IPS-15b (cell line): Measurements from ENCODE around the gene RPL4.
"Not testable (repeated sequence)": the region's sequence is repeated elsewhere in the genome, so short reads cannot be mapped to it uniquely, and the experiment has no call there.

ENCODE experiments used
- H3K27me3 ChIP-seq: one replicate; pipeline ENCODE4 v1.6.1; 2013; ENCODE audit warnings: low read length; ENCODE audit not compliant: control insufficient read depth, insufficient read depth
- H3K36me3 ChIP-seq: one replicate; pipeline ENCODE4 v1.6.1; 2013; ENCODE audit warnings: low read length; ENCODE audit not compliant: control insufficient read depth, insufficient read depth
- H3K4me1 ChIP-seq: one replicate; pipeline ENCODE4 v1.6.1; 2013; ENCODE audit warnings: mild to moderate bottlenecking, low read length; ENCODE audit not compliant: control insufficient read depth, insufficient read depth
- H3K4me3 ChIP-seq: one replicate; pipeline ENCODE4 v1.5.1; 2013; ENCODE audit warnings: low read depth, low read length
- H3K9ac ChIP-seq: one replicate; pipeline ENCODE4 v1.6.1; 2013; ENCODE audit warnings: low read depth, mild to moderate bottlenecking, low read length
- H3K9me3 ChIP-seq: one replicate; pipeline ENCODE4 v1.6.1; 2013; ENCODE audit warnings: mild to moderate bottlenecking, low read length; ENCODE audit not compliant: control insufficient read depth, insufficient read depth

RPL4 gene

DNA sequence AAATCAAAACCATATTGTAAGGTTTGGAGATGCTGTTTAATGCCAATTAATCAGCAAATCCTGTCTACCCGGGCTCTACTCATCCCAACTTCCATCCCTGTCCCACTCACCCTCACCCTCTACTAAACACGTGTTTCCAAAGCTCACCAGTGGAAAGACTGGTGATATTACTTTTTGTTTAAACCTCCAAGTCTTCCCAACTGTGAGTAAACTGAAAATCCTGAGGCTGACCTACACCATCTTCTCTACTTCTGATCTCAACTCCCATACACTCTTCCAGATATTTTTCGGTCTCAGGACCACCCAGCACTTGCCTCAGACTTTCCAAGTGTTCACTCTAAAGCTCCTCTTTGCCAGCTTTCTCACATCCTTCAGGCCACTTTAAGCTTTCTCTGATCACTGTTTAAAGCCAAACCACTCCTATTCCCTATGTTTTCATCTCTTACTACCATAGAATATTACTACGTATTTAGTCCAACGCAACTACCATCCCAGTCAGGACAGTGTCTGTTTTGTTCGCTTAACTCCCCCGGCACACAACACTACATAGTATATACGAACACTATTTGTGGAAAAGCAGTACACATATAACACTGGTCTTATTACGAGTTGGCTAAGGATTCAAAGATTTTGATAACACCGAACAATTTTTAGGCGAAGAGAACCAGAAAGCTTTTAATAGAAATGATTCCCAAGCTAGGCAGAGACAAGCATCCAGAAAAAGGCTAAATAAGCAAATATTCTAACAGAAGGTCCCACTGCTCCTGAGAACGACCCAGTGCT is 684 bp downstream of the RPL4 start:
- Histone ChIP-seq H3K4me1 (no peaks in the 10 kb centered on the region), H3K4me3 (peak overlapping the region; percentile 73)

DNA sequence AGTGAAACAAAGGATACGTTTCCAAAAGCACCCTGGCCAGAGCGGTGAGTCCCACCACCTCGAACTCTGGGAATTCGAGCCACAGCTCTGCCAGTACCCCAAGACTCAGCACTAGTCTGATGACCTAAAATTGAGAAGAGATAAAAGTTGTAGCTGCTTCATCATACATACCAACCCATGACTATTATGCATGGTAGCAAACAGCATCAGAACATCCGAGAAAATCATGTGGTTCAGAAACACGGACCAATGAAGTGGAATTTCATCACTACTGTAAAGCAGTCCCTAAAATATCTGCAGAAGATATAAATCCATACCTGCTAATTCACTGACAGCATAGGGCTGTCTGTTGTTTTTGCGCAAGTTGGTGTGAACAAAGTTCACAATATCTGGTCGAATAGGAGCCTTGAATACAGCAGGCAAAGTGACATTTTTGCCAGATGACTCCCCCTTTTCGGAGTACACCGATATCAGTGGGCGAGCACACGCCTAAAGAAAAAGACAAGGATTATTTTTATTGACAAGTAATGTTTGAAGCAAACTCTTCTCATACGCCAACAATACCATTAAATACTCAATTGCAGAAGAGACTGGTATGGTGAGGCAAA is 1.5 kb downstream of the RPL4 start:
- peak overlapping the region; percentile 99 for H3K9ac ChIP-seq

More for the DNA sequence above, 684 bp downstream of the RPL4 start:
- no peaks in the 10 kb centered on the region for H3K9me3 ChIP-seq
- peak overlapping the region; percentile 99 for H3K9ac ChIP-seq
- H3K27me3 ChIP-seq, result no peaks in the 10 kb centered on the region
- peaks cover 33% of the 10 kb centered on the region for H3K36me3 ChIP-seq

DNA sequence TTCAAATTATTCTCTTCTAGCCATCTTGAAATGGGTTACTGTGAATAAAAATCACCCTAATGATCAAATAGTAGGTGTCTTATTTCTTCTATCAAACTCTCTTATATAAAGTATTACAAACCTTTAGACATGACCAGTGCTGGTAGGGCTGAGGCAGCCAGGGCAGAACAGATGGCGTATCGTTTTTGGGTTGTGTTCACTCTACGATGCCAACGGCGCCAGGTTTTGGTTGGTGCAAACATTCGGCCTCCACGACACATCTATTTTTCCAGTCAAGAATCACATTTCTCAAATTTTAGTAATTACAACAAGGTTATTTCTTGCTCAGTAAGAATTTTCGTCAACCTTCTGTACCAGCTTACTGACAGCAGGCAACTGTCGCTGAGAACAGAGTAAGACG is 2.2 kb downstream of the RPL4 start:
- Histone ChIP-seq H3K9me3 (no peaks in the 10 kb centered on the region), H3K4me1 (no peaks in the 10 kb centered on the region), H3K27me3 (no peaks in the 10 kb centered on the region), H3K36me3 (peaks cover 40% of the 10 kb centered on the region), H3K9ac (peak overlapping the region; percentile 99), H3K4me3 (peak overlapping the region; percentile 73)

More for the DNA sequence above, 1.5 kb downstream of the RPL4 start:
- H3K4me1 ChIP-seq, H3K27me3 ChIP-seq, H3K9me3 ChIP-seq: not testable (repeated sequence)
- H3K4me3 ChIP-seq, result peak overlapping the region; percentile 73
- peaks cover 40% of the 10 kb centered on the region for H3K36me3 ChIP-seq

DNA sequence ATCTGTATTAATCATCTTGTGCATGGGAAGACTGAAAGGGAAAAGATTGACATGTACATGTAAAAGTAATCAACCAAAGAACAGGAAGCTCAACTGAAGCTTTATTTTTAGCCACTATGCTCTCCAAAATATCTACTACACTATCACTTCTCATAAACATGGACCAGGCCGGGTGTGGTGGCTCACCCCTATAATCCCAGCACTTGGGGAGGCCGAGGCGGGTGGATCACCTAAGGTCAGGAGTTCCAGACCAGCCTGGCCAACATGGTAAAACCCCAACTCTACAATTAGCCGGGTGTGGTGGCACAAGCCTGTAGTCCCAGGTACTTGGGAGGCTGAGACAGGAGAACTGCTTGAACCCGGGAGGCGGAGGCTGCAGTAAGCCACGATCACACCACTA is 4.3 kb downstream of the RPL4 start:
- H3K4me1 ChIP-seq, result not testable (repeated sequence)

DNA sequence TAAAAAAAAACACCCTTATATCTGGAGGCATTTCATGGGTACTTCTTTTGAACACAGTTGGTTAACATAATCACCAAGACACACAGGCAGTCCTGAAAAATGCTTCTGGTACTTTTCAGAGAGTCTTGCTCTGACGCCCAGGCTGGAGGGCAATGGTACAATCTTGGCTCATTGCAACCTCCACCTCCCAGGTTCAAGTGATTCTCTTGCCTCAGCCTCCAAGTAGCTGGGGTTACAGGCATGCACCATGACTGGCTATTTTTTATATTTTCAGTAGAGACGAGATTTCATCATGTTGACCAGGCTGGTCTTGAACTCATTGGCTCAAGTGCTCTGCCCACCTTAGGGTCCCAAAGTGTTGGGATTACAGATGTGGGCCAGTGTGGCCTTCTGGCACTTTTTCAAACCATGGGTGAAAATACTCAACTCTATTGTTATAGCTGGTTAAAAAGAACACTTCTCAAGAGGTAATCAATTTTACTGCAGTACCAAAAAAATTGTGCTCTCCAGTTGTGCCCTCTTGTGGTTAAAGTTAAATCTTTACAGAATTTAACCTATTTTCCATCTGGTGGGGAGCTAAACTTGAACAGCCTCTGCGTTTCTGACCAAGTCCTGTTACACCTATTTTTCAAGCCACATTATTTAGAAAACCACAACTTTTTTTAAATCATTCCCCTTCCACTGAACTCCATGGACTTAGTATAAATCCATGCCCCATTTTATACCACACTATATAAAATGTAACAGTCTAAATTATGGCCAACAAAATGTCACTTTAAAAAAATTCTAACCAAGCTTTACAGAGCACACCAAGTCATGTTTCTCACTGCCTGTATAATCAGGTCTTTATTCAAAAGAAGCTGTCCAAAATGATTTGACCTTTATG is 5.9 kb downstream of the RPL4 start:
- no peaks in the 10 kb centered on the region for H3K27me3 ChIP-seq
- no peaks in the 10 kb centered on the region for H3K9me3 ChIP-seq
- H3K4me1 ChIP-seq, result no peaks in the 10 kb centered on the region
- H3K4me3 ChIP-seq, result no peak overlapping the region
- H3K36me3 ChIP-seq, result peaks cover 40% of the 10 kb centered on the region
- no peak overlapping the region for H3K9ac ChIP-seq

More for the DNA sequence above, 4.3 kb downstream of the RPL4 start:
- not testable (repeated sequence) for H3K4me3 ChIP-seq, H3K9ac ChIP-seq, H3K9me3 ChIP-seq, H3K27me3 ChIP-seq
- peaks cover 40% of the 10 kb centered on the region for H3K36me3 ChIP-seq

- H3K4me3 ChIP-seq, result peak within 1 kb of the TSS; percentile 94
- no peaks in the 10 kb centered on the region for H3K27me3 ChIP-seq
- H3K4me1 ChIP-seq, result no peaks in the 10 kb centered on the region
- H3K9ac ChIP-seq, result peak within 1 kb of the TSS; percentile 98
- no peaks in the 10 kb centered on the region for H3K9me3 ChIP-seq
- peaks cover 35% of the 10 kb centered on the region for H3K36me3 ChIP-seq
Observed at GRCh38 chr15:66497502-66498455, 6.9 kb downstream of the RPL4 start, which contains the start of gene SNAPC5. Gene SNAPC5 (minus strand): TSS chr15:66497762. CDS start chr15:66497731, 31 bp downstream.

- no peaks in the 10 kb centered on the region for H3K4me1 ChIP-seq
- no peaks in the 10 kb centered on the region for H3K27me3 ChIP-seq
- no peaks in the 10 kb centered on the region for H3K9me3 ChIP-seq
- peak overlapping the region; percentile 94 for H3K4me3 ChIP-seq
- H3K36me3 ChIP-seq, result peaks cover 31% of the 10 kb centered on the region
- H3K9ac ChIP-seq, result peak overlapping the region; percentile 98
Observed at GRCh38 chr15:66496951-66497501, 7.6 kb downstream of the RPL4 start.

DNA sequence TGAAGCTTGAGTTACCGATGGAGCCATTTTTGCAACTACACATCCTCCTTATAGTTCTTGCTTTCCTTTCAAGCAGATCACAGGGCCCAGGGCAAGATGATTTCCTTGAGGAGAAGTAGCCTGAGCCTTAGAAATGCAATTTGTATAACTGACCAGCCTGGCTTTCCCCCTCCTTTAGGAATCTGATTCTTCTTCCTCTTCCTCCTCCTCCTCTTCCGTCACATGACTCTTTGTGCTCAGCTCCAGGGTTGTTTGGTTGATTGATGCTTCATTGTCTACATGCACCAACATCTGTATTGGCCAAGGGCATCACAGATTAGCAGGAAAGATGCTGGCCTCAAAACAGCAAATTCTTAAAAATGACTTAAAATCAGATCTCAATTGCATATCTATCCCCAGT is 10.4 kb downstream of the RPL4 start:
- no peaks in the 10 kb centered on the region for H3K27me3 ChIP-seq
- H3K9me3 ChIP-seq, result no peaks in the 10 kb centered on the region
- no peak overlapping the region for H3K4me3 ChIP-seq
- no peak overlapping the region for H3K9ac ChIP-seq
- no peaks in the 10 kb centered on the region for H3K4me1 ChIP-seq
- peaks cover 12% of the 10 kb centered on the region for H3K36me3 ChIP-seq

DNA sequence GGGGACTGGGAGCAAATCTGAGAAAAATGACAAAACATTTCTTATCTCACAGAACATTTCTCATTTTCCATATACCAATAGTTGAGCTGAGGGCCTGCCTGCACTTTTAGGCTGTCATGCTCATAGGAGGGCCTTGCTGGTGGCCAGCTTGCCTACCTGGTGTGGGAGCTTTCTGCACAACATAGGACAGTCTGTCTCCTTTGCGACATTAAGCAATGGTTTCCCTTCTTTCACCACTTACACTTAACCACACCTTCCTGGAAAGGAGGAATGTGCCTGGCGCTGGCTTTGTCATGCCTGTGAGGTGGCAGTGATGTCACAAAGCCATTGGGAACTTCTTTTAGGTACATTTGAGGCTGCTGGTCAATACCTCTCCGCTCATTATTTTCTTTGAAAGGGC is 12.8 kb downstream of the RPL4 start:
- H3K4me3 ChIP-seq, result no peak overlapping the region

GRCh38 chr15:66489179-66489791 is 15.4 kb downstream of the RPL4 start:
- Histone ChIP-seq H3K9ac (no peak overlapping the region), H3K27me3 (no peaks in the 10 kb centered on the region), H3K36me3 (peaks cover 3% of the 10 kb centered on the region), H3K4me3 (no peak overlapping the region), H3K9me3 (no peaks in the 10 kb centered on the region), H3K4me1 (no peaks in the 10 kb centered on the region)

More for the DNA sequence above, 12.8 kb downstream of the RPL4 start:
- H3K27me3 ChIP-seq, result no peaks in the 10 kb centered on the region
- no peaks in the 10 kb centered on the region for H3K4me1 ChIP-seq
- no peaks in the 10 kb centered on the region for H3K9me3 ChIP-seq
- no peak overlapping the region for H3K9ac ChIP-seq
- H3K36me3 ChIP-seq, result peaks cover 3% of the 10 kb centered on the region
